HL-60 (cell line): ENCODE measurements around the gene ACYP2.

Experiments
- CTCF ChIP-seq: IDR thresholded peaks from one replicate; pipeline ENCODE4 v1.5.1; 2011; ENCODE audit warnings: low read length, control low read depth, inconsistent platforms; ENCODE audit not compliant: insufficient read depth
- GABPA ChIP-seq: IDR thresholded peaks from 2 replicates; pipeline ENCODE4 v1.6.1; 2012; ENCODE audit warnings: low read depth
- POLR2AphosphoS5 ChIP-seq: IDR thresholded peaks from 2 replicates; pipeline ENCODE4 v1.6.1; 2012; ENCODE audit warnings: low read depth
- REST ChIP-seq: IDR thresholded peaks from 2 replicates; pipeline ENCODE4 v1.6.1; 2012; ENCODE audit warnings: low read depth; ENCODE audit not compliant: insufficient replicate concordance
- SPI1 ChIP-seq: IDR thresholded peaks from 2 replicates; pipeline ENCODE4 v1.6.1; 2012; ENCODE audit warnings: low read depth, mild to moderate bottlenecking, borderline replicate concordance

- no peak for TF ChIP-seq CTCF
- no peak for TF ChIP-seq REST
- no peak for TF ChIP-seq POLR2AphosphoS5
- no peak for TF ChIP-seq GABPA
- no peak for TF ChIP-seq SPI1
These were observed 67.9 kb downstream of the ACYP2 start for GRCh38 chr2:54183281-54183680.
